Cardiac muscle cell (in vitro differentiated cells and primary cell): ENCODE measurements around the gene GNAT3. TPM values are rescaled to one million over a fixed set of nuclear protein-coding genes. Genes with fewer than 3 reads are reported as not detected.

Experiments
- DNase-seq, 2 donors: peaks; one replicate each; pipeline versions ENCODE4 v3.0.0 to v3.0.0-alpha.2; 2010 to 2017; ENCODE audit warnings: low read depth in 1 of 2, low spot score in 1 of 2
- H3K27ac ChIP-seq: fragments of 200-600 bp; sonication (generic); 2 replicates; pipeline ENCODE4 v1.5.1; 2016
- H3K27me3 ChIP-seq: fragments of 200-600 bp; sonication (generic); 2 replicates; pipeline ENCODE4 v1.6.0; 2016; ENCODE audit warnings: control low read depth
- H3K36me3 ChIP-seq: fragments of 200-600 bp; sonication (generic); 2 replicates; pipeline ENCODE4 v1.5.1; 2016; ENCODE audit warnings: control low read depth
- H3K4me1 ChIP-seq: fragments of 200-600 bp; sonication (generic); 2 replicates; pipeline ENCODE4 v1.8.1; 2017; ENCODE audit warnings: low read depth, mild to moderate bottlenecking, mixed run types
- H3K4me3 ChIP-seq: fragments of 200-600 bp; sonication (generic); 2 replicates; pipeline ENCODE4 v1.5.1; 2016; ENCODE audit warnings: mild to moderate bottlenecking
- H3K9me3 ChIP-seq: fragments of 200-600 bp; sonication (generic); 2 replicates; pipeline ENCODE4 v1.5.1; 2017; ENCODE audit warnings: low read depth, mild to moderate bottlenecking, control low read depth
- CTCF ChIP-seq: IDR thresholded peaks from 2 replicates; pipeline ENCODE4 v1.5.1; 2012; ENCODE audit warnings: low read depth, mild to moderate bottlenecking, low read length
- polyA plus RNA-seq: library from polyadenylated mRNA; unstranded; fragments of >200 nt; fragmentation: Nextera tagmentation; extraction: Ambion mirVana; gene quantifications from 2 replicates; pipeline ENCODE4 v1.2.1, GENCODE V29; 2016
- total RNA-seq: library from RNA; depleted of rRNA; stranded (reverse); fragments of >200 nt; gene quantifications from 2 replicates; pipeline ENCODE4 v1.2.3, GENCODE V29; 2016

GNAT3 gene
- total and polyA plus RNA-seq, 2 experiments from 2014 or later, result not detected

GRCh38 chr7:80505900-80506500, 5.9 kb downstream of the GNAT3 start:
- DNase-seq, result no peak
- Histone ChIP-seq H3K9me3 (no peaks in the 10 kb centered on the region), H3K4me1 (peaks cover 21% of the 10 kb centered on the region), H3K27me3 (no peaks in the 10 kb centered on the region), H3K4me3 (no peak overlapping the region), H3K27ac (no peak overlapping the region), H3K36me3 (no peaks in the 10 kb centered on the region)
- TF ChIP-seq CTCF, result no peak

GRCh38 chr7:80500325-80500724, 11.5 kb downstream of the GNAT3 start:
- Histone ChIP-seq H3K4me3 (no peak overlapping the region), H3K9me3 (no peaks in the 10 kb centered on the region), H3K27me3 (no peaks in the 10 kb centered on the region), H3K27ac (no peak overlapping the region), H3K36me3 (no peaks in the 10 kb centered on the region), H3K4me1 (peaks cover 23% of the 10 kb centered on the region)
- peak in 1 of 2 donors; percentile 8 for DNase-seq
- no peak for TF ChIP-seq CTCF

GRCh38 chr7:80499350-80499953, 12.4 kb downstream of the GNAT3 start:
- peak overlapping the region; percentile 22 for H3K27ac ChIP-seq
- no peaks in the 10 kb centered on the region for H3K9me3 ChIP-seq
- H3K36me3 ChIP-seq, result no peaks in the 10 kb centered on the region
- no peak overlapping the region for H3K4me3 ChIP-seq
- no peak for TF ChIP-seq CTCF
- no peaks in the 10 kb centered on the region for H3K27me3 ChIP-seq
- H3K4me1 ChIP-seq, result peaks cover 23% of the 10 kb centered on the region
- DNase-seq, result peak; percentile 18 to 93

GRCh38 chr7:80498481-80499349, 13.1 kb downstream of the GNAT3 start:
- TF ChIP-seq CTCF, result no peak
- peak overlapping the region; percentile 22 for H3K27ac ChIP-seq
- no peak overlapping the region for H3K4me3 ChIP-seq
- H3K36me3 ChIP-seq, result no peaks in the 10 kb centered on the region
- no peaks in the 10 kb centered on the region for H3K9me3 ChIP-seq
- peaks cover 23% of the 10 kb centered on the region for H3K4me1 ChIP-seq
- no peaks in the 10 kb centered on the region for H3K27me3 ChIP-seq
- DNase-seq, result peak in 1 of 2 donors; percentile 65

GRCh38 chr7:80496586-80496985, 15.3 kb downstream of the GNAT3 start:
- no peak overlapping the region for H3K27ac ChIP-seq
- H3K27me3 ChIP-seq, result no peaks in the 10 kb centered on the region
- no peak overlapping the region for H3K4me3 ChIP-seq
- H3K9me3 ChIP-seq, result no peaks in the 10 kb centered on the region
- H3K36me3 ChIP-seq, result no peaks in the 10 kb centered on the region
- peaks cover 23% of the 10 kb centered on the region for H3K4me1 ChIP-seq
- no peak for DNase-seq
- no peak for TF ChIP-seq CTCF
